Smooth muscle cell of the pulmonary artery (primary cell): ENCODE data around the gene PTER. TPM values are rescaled to one million over a fixed set of nuclear protein-coding genes. Genes with fewer than 3 reads are reported as not detected.

Source experiments
- total RNA-seq: library from RNA; depleted of rRNA; stranded (reverse); fragments of >200 nt; gene quantifications from 2 replicates; pipeline ENCODE4 v1.2.3, GENCODE V29; 2014

Gene PTER, protein sequence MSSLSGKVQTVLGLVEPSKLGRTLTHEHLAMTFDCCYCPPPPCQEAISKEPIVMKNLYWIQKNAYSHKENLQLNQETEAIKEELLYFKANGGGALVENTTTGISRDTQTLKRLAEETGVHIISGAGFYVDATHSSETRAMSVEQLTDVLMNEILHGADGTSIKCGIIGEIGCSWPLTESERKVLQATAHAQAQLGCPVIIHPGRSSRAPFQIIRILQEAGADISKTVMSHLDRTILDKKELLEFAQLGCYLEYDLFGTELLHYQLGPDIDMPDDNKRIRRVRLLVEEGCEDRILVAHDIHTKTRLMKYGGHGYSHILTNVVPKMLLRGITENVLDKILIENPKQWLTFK
- 4.3 and 9.9 TPM in 2 replicates for total RNA-seq

DNA sequence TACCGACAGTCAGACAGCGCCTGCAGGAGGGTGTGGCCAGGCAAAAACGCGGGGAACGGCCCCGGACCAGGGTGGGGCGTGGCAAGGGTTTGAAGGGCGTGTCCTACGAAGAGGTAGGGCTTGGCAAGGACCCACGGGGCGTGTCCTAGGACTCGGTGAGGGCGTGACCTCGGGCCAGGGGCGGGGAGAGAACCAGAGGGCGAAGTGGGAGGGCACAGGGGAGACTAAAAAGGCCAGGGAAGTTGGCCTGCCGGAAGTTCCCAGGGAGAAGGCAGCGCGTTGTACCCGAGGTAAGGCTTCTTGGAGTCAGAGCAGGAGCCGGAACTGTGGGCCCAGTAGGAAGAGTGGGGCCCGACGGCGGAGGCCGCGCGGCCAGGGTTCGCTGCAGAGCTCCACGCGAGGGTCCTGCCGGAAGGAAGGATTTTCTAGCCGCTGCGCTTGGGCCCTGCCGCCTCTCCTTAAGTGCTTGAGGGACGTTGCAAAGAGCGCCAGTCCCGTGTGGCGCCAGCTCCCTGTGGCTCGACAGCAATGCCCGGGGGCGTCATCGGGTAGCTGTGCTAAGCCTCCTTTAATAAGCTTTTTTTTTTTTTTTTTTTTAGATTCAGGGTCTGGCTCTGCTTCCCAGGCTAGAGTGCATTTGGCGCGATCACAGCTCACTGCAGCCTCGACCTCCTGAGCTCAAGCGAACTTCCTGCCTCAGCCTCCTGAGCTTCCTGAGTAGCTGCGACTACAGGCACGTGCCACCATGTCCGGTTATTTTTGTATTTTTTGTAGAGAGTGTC lies at the start of gene PTER:
Gene PTER, plus strand, starts transcription at position 253 of the 782 bp plus-strand sequence. CDS start 47,375 bp downstream, outside the sequence.

DNA sequence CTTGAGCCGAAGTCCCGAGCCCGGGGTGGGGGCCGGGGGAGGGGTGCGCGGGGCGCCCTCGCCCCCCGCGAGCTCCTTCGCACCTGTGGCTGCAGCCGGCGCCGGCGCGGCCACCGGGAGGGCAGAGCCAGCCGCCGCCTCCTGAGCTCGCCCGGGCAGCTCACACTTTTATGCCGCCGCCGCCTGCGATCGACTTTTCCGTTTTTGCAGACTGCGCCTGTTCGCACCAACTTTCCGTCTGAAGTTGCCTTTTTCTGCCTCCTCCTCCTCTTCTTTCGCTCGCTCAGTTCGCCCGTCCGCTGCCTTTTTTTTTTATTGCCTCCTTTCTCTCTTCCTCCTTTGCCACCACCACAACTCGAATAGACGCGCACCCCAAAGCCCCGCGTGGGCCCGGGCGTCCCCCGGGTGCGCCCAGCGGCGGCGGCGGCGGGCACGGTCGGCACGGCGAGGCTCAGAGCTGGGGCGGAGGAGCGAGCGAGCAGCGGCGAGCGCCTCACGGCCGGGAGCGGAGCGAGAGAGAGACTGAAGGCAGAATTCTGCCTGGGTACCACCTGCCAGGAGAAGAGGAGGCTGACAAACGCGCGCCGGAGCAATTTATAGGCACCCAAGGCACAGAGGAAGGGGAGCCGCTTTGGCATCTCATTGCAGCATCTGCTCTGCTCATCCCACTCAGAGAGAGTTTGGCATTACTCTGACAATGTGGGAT lies 84.7 kb downstream of the PTER start, which contains the start of gene C1QL3:
Gene C1QL3, minus strand, starts transcription at position 569 of the 706 bp plus-strand sequence. CDS start 814 bp downstream, outside the sequence.

Other genes starting within 250 kb of the PTER start
- 0.07 TPM in 1 of 2 replicates, not detected in the other for gene C1QL3, start 84.9 kb downstream of the PTER start, total RNA-seq